Retina (tissue), 1 donor: ENCODE data around the gene SBDS.
A peak's percentile ranks its signal among the peaks of the same experiment; 100 is the strongest.
"Not testable (repeated sequence)": the region's sequence is repeated elsewhere in the genome, so short reads cannot be mapped to it uniquely, and the experiment has no call there.

Experiments
- DNase-seq: peaks from one replicate; pipeline ENCODE4 v3.0.0-alpha.2; 2016

Gene SBDS

GRCh38 chr7:66995050-66995776 lies at the start of gene SBDS:
TSS of gene SBDS (minus strand) at chr7:66995586. CDS start at chr7:66995417, 169 bp downstream.
- peak; percentile 96 for DNase-seq

- DNase-seq, result not testable (repeated sequence)
These were observed 48.2 kb upstream of the SBDS start for GRCh38 chr7:67043559-67043930.

- not testable (repeated sequence) for DNase-seq
These were observed 47.6 kb upstream of the SBDS start for GRCh38 chr7:67042781-67043558.

GRCh38 chr7:67040832-67041231 lies 45.4 kb upstream of the SBDS start:
- not testable (repeated sequence) for DNase-seq

- peak; percentile 36 for DNase-seq
These were observed 41.3 kb upstream of the SBDS start for GRCh38 chr7:67036432-67037395.

- no peak for DNase-seq
These were observed 37.9 kb upstream of the SBDS start for GRCh38 chr7:67033251-67033650.

- DNase-seq, result not testable (repeated sequence)
These were observed 36.3 kb upstream of the SBDS start for GRCh38 chr7:67031685-67032084.

- not testable (repeated sequence) for DNase-seq
These were observed 30.1 kb upstream of the SBDS start for GRCh38 chr7:67025459-67025858.

GRCh38 chr7:67022511-67022910 lies 27.1 kb upstream of the SBDS start:
- no peak for DNase-seq

GRCh38 chr7:67021260-67021659 lies 25.9 kb upstream of the SBDS start:
- no peak for DNase-seq

- DNase-seq, result no peak
These were observed 24.4 kb upstream of the SBDS start for GRCh38 chr7:67019562-67020390.

GRCh38 chr7:67018940-67019339 lies 23.6 kb upstream of the SBDS start:
- DNase-seq, result no peak

- not testable (repeated sequence) for DNase-seq
These were observed 22.6 kb upstream of the SBDS start for GRCh38 chr7:67017971-67018370.

- not testable (repeated sequence) for DNase-seq
These were observed 18.8 kb upstream of the SBDS start for GRCh38 chr7:67014076-67014622.

GRCh38 chr7:67009677-67010076 lies 14.3 kb upstream of the SBDS start:
- not testable (repeated sequence) for DNase-seq

- DNase-seq, result no peak
These were observed 12.9 kb upstream of the SBDS start for GRCh38 chr7:67008260-67008659.

- DNase-seq, result no peak
These were observed 11.6 kb upstream of the SBDS start for GRCh38 chr7:67006965-67007364.

GRCh38 chr7:67004145-67004544 lies 8.8 kb upstream of the SBDS start:
- not testable (repeated sequence) for DNase-seq

GRCh38 chr7:67000601-67001258 lies 5.3 kb upstream of the SBDS start:
- DNase-seq, result not testable (repeated sequence)

- DNase-seq, result peak; percentile 98
These were observed 1.2 kb upstream of the SBDS start, which contains the start of gene TYW1 for GRCh38 chr7:66996444-66997191. TSS of gene TYW1 (plus strand) at chr7:66996833. CDS start at chr7:66996979, 146 bp downstream.
